Glomerular visceral epithelial cell (primary cell): ENCODE data around the gene NCOR2.

Source experiments
- DNase-seq: peaks from one replicate; pipeline ENCODE4 v3.0.0-alpha.2; 2016; ENCODE audit errors: extremely low spot score

The NCOR2 gene

GRCh38 chr12:124543590-124544310 is 23.7 kb downstream of the NCOR2 start:
- peak; percentile 91 for DNase-seq

DNA sequence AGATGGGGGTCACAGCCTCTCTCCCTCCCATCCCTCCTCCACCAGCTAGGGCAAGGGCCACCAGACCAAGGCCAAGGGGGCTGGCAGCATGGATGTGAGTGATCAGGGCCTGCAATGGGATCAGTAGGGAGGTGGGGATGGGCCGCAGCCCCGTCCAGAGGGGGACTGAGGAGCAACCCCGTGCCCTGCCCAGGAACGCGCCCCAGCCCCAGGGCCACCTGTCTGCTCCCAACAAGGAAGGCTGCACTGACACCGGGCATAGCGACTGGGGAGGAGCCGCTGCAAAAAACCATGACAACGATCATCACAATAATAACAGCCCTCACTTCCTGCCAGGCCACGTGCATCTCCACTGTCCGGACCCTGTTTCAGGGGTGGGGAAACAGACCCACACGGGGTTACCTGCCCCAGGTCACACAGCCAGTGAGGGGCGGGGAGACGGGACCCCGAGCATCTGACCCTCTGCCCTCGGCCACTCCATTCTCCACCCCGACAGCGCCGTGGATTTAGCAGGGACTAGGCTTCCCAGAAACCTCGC is 24.3 kb downstream of the NCOR2 start:
- peak; percentile 86 for DNase-seq

DNA sequence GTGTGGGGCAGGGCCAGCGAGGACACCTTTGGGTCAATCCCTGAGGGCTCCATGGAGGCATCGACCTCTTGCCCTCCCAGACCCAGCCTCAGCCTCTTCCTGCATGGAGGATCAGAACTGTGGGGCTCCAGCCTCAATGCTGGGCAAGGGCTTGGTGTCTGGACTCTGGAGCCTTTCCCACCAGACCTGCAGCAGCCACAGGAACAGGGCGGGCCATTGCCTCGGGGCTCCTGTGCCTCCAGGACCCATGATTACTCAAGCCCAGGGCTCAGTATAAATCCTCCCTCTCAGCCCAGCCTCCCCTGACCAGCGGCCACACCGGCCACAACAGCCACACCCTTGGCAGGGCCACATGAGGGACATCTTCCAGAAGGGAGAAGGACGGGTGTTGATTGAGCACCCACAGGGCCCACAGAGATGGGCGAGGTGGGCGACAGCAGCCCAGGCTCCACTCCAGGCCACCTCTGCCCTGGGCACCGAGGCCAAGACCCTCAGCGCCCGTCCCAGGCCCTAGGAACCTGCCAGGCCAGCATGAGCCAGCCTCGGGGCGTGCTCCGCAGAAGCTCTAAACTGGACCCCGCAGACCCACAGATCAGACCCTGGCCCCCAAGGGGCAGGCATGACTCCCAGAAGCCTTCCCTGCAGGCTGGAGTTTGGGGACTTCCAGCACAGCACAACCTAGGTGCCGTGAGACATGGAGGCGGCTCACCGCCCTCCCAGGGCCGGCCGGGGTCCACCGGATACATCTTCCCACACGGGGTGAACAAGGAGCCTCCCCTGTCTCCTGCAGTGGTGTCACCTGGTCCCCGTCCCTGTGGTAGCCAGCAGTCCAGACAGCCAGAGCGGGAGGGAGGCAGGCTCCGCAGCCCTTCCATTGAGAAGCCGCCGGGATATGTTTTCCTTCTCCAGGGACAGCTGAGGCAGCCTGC is 25.1 kb downstream of the NCOR2 start:
- DNase-seq = no peak

DNA sequence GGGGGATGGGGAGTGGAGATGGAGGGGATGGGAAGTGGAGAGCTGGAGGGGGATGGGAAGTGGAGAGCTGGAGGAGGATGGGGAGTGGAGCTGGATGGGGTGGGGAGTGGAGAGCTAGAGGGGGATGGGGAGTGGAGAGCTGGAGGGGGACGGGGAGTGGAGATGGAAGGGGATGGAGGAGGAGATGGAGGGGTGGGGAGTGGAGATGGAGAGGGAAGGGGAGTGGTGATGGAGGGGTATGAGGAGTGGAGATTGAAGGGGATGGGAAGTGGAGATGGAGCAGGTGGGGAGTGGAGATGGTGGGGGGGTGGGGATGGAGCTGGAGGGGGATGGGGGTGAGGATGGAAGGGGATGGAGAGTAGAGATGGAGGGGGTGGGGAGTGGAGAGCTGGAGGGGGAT is 26.1 kb downstream of the NCOR2 start:
- no peak for DNase-seq

DNA sequence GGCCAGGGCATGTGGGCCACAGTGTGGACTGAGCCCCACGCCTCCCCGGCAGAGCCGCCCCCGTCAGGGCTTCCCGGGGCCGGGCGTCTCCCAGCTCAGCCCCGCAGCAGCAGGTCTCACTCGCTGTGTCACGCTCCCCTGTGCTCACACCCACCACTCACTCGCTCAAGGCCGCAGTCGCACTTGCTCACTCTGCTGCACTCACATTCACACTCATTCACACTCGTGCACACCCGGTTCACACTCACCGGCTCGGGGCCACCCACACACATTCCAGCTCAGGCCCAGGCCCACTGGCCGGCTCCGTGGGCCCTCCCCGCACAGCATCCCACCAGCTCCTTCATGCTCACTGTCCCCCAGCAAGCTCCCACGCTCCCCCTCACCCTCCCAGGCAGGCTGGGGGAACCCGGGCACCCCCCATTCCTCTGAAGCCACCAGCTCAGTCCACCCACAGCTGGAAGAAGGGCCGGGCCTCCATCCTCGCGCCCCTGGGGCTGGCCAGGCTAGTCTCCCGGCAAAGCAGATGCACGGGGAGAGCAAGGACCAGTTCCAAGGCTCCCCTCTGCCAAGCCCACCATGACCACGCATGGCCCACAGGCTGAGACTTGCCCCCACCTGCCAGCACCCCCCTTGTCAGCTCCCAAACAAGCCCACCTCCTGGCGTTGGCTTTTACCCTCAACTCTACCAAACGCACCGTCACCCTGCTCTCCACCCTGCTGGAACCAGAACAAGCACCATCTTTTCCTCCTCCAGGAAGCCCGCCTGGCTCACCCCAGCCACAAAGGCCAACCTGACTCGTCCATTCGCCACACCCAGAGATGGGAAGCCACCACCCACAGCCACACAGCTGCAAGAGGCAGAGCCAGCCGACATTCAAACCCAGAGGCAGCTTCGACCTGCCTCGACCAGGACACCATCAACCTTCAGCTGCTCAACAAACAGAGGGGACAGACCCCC is 28.0 kb downstream of the NCOR2 start:
- no peak for DNase-seq

DNA sequence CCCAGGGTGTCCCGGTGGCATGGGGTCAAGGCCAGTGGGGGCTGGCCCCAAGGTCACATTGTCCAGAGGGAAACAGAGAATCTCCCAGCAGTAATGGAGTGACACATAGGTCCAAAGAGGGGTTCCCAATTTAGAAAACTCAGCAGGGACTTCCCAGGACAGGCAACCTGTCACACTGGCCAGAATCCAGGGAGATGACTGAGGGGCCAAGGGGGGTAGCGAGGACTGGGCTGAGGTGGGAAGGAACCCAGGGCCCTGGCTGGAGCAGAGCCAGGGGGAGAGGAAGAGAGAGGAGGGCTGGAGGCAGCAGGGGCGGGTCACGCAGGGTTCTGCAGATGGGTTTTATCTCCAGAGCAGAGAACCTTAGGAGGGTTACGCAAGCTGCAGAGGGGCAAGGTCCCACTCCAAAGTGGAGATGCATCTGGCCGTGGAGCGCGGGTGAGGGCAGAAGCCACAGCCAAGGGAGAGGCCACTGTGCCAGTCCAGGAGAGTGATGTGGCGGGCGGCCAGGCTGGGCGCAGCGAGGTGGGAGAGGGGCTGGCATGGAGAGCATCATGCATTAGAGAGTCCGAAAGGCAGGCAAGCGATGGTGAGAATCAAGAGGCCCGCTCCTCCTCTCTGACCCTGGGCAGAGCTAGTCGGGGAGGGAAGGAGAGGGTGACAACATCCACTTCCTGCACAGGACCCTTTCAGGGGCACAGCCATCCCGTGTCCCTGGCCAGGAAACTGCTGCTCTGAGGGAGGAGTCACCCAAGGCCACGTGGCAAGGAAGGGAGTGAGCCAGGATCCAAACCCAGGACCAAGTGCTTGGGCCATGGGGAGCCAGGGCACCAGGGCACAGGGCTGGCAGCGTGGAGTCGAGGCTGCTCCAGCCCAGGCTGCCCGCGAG is 29.0 kb downstream of the NCOR2 start:
- DNase-seq = peak; percentile 35

GRCh38 chr12:124537525-124538193 is 29.8 kb downstream of the NCOR2 start:
- DNase-seq = no peak

GRCh38 chr12:124536641-124537040 is 30.8 kb downstream of the NCOR2 start:
- no peak for DNase-seq

GRCh38 chr12:124534776-124535740 is 32.4 kb downstream of the NCOR2 start:
- no peak for DNase-seq

- no peak for DNase-seq
Observed at GRCh38 chr12:124533456-124533855, 34.0 kb downstream of the NCOR2 start.

DNA sequence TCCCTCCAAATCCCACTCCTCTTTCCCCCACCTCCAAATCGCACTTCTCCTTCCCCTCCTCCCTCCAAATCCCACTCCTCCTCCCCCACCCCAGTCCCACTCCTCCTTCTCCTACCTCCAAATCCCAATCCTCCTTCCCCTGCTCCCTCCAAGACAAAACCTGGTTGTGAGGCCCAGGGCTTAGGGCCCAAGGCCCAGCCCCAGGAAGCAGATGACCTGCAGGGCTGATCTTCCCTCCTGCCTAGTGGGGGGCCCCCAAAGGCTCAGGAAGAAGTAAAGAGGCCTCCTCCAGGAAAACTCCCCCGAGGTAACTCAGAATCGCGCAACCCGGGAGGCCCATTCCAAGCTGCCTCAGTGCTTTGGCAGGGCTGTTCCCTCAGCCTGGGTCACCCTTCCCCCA is 34.4 kb downstream of the NCOR2 start:
- DNase-seq = no peak

DNA sequence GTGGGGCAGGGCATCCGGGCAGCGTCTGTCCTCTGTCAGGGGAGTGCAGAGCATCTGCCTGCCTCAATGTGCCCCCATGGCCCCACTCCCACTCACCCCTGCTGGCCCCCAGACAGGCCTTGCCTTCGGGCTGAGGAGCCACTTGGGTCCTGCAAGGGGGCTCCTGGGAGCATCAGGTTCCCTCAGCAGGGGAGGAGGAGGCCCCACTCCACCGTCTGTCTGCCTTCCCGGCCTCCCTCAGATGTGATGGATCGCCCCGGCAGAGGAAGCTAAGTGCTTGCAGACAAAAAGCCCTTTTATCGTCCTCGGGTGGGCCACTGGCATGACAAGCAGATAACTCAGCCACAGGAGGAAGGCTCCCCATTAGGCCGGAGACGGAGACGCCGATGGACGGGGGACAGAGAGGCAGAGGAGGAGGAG is 35.1 kb downstream of the NCOR2 start:
- DNase-seq = no peak

GRCh38 chr12:124531906-124532305 is 35.5 kb downstream of the NCOR2 start:
- DNase-seq = no peak

DNA sequence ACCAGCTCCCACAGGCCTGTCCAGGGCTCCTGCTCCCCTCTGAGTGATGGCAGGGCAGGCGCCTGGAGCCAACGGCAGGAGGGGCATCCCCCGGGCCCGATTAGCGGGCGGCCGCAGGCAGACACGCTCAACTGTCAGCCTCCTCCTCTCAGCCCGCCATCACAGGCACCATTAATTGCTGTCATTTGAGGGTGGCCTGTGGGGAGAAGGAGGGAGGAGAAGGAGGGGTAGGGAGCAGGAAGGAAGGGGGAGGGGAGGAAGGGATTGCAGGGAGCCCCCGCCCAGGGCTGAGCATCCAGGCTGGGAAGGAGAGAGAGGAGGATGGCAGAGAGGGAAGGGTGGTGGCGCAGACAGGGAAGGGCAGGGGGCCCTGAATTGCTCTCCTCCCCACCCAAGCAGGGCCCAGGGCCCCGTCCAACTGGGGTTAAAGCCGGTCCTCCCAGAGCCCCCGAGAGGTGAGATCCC is 36.1 kb downstream of the NCOR2 start:
- no peak for DNase-seq

- no peak for DNase-seq
Observed at GRCh38 chr12:124530637-124531263, 36.7 kb downstream of the NCOR2 start.

DNA sequence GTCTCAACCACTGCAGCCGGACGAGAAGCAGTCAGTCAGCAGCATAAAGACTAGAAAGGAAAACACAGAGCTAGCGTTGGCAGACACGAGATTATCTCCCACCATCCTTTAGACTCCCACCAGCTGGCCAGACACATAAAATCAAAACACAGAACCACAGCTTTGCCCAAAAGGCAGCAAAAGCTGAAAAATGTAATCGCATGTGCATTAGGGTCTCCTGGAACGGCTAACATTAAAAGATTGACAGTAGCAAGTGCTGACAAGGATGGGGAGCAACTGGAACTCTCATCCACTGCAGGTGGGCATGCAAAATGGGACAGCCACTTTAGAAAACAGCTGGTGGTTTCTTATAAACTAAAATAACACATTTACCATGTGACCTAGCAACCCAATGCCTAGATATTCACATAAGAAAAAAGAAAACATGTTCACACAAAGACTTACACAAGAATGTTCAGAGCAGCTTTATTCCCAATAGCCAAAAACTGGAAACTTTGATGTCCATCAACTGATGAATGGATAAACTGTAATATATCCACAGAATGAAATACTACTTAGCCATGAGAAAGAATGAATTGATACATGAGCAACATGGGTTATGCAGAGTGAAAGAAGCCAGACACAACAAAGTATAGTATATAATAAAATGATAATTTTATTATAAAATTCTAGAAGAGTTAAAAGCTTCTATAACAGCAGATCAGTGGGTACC is 37.7 kb downstream of the NCOR2 start:
- DNase-seq = no peak

DNA sequence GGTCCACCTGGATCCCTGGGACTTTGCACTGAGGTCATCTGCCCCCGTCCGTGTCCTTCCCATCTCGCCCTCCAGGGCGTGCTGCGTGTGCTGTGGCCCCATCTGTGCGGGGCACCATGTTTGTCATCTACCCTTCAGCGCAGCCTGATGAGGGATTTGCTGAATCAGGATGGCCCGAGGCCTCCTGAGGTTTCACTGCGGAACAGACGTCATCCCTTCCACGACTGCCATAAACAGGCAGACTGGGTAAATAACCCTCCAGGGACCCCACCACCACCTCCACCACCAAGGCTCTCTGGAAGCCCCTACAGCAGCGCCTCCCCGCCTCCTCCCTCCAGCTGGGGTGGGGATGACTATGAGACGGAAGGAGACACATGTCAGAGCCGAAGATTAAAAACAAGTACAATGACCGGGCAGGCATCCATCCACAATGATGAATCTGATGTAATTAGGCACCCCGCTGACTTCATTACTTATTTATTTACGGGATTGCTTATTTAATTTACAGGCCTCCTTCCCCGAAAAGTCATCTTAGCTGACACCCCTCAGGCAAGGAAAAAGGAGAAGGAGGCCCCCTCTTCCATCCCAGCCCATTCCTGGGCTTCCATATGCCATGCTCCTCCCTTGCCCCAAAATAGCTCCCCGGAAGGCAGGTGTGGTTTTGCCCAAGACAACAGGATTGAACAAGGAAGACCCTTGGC is 39.4 kb downstream of the NCOR2 start:
- DNase-seq = no peak
